H9 (cell line): Measurements from ENCODE around the gene RPRD1B. TPM values are rescaled to one million over a fixed set of nuclear protein-coding genes. Genes with fewer than 3 reads are reported as not detected.

Experiments
- DNase-seq: peaks from one replicate; pipeline ENCODE4 v3.0.0-alpha.2; 2017
- H2AFZ ChIP-seq: one replicate; pipeline ENCODE4 v1.6.1; 2013; ENCODE audit warnings: mild to moderate bottlenecking, low read length, control low read depth, moderate library complexity
- H2AK5ac ChIP-seq: 2 replicates; pipeline ENCODE4 v1.6.1; 2013; ENCODE audit warnings: low read length, control low read depth, mixed read lengths; ENCODE audit not compliant: insufficient read length
- H2BK120ac ChIP-seq: one replicate; pipeline ENCODE4 v1.6.1; 2013; ENCODE audit warnings: low read depth, mild to moderate bottlenecking, low read length, control low read depth, inconsistent platforms; ENCODE audit not compliant: poor library complexity, severe bottlenecking
- H2BK12ac ChIP-seq: 2 replicates; pipeline ENCODE4 v1.6.1; 2013; ENCODE audit warnings: low read length, control low read depth, mixed read lengths, low read depth; ENCODE audit not compliant: insufficient read length
- H2BK15ac ChIP-seq: 2 replicates; pipeline ENCODE4 v1.6.1; 2013; ENCODE audit warnings: low read depth, low read length, control low read depth
- H2BK20ac ChIP-seq: one replicate; pipeline ENCODE4 v1.6.1; 2013; ENCODE audit warnings: low read depth, mild to moderate bottlenecking, low read length, control low read depth, inconsistent platforms; ENCODE audit not compliant: poor library complexity, severe bottlenecking
- H2BK5ac ChIP-seq: 2 replicates; pipeline ENCODE4 v1.6.1; 2013; ENCODE audit warnings: low read length, control low read depth, mixed read lengths; ENCODE audit not compliant: insufficient read length
- H3K14ac ChIP-seq: 2 replicates; pipeline ENCODE4 v1.6.1; 2013; ENCODE audit warnings: low read length, control low read depth; ENCODE audit not compliant: insufficient read depth
- H3K18ac ChIP-seq: 2 replicates; pipeline ENCODE4 v1.6.1; 2013; ENCODE audit warnings: low read depth, mild to moderate bottlenecking, mixed read lengths, low read length, control low read depth; ENCODE audit not compliant: insufficient read length
- H3K23ac ChIP-seq: 2 replicates; pipeline ENCODE4 v1.6.1; 2013; ENCODE audit warnings: low read length, control low read depth, mixed read lengths, low read depth; ENCODE audit not compliant: insufficient read length
- H3K23me2 ChIP-seq: 2 replicates; pipeline ENCODE4 v1.6.1; 2013; ENCODE audit warnings: low read depth, mild to moderate bottlenecking, mixed read lengths, low read length, control low read depth; ENCODE audit not compliant: insufficient read length, poor library complexity, severe bottlenecking
- H3K27ac ChIP-seq: 2 replicates; pipeline ENCODE4 v1.5.1; 2013; ENCODE audit warnings: low read length, control low read depth, mixed read lengths, low read depth; ENCODE audit not compliant: insufficient read length
- H3K27me3 ChIP-seq: 2 replicates; pipeline ENCODE4 v1.6.1; 2013; ENCODE audit warnings: low read length, control low read depth, inconsistent platforms; ENCODE audit not compliant: insufficient read depth
- H3K4ac ChIP-seq: 2 replicates; pipeline ENCODE4 v1.6.1; 2013; ENCODE audit warnings: low read depth, mild to moderate bottlenecking, control low read depth, inconsistent platforms, low read length, moderate library complexity
- H3K4me1 ChIP-seq: 2 replicates; pipeline ENCODE4 v1.6.1; 2013; ENCODE audit warnings: low read length, control low read depth, inconsistent platforms; ENCODE audit not compliant: insufficient read depth
- H3K4me2 ChIP-seq: 2 replicates; pipeline ENCODE4 v1.6.1; 2013; ENCODE audit warnings: low read length, control low read depth, mixed read lengths; ENCODE audit not compliant: insufficient read length, insufficient read depth
- H3K56ac ChIP-seq: 2 replicates; pipeline ENCODE4 v1.6.1; 2013; ENCODE audit warnings: low read depth, mild to moderate bottlenecking, mixed read lengths, low read length, control low read depth; ENCODE audit not compliant: insufficient read length
- H3K79me1 ChIP-seq: 2 replicates; pipeline ENCODE4 v1.6.1; 2013; ENCODE audit warnings: low read depth, mild to moderate bottlenecking, moderate library complexity, low read length, control low read depth, inconsistent platforms; ENCODE audit not compliant: insufficient read depth, poor library complexity, severe bottlenecking
- H3K79me2 ChIP-seq: 2 replicates; pipeline ENCODE4 v1.6.1; 2013; ENCODE audit warnings: low read length, control low read depth, inconsistent platforms; ENCODE audit not compliant: insufficient read depth
- H3K9ac ChIP-seq: 2 replicates; pipeline ENCODE4 v1.6.1; 2013; ENCODE audit warnings: low read length, control low read depth, mixed read lengths; ENCODE audit not compliant: insufficient read length; ENCODE audit errors: extremely low read depth
- H3K9me3 ChIP-seq: one replicate; pipeline ENCODE4 v1.6.1; 2013; ENCODE audit warnings: low read depth, low read length, inconsistent platforms; ENCODE audit not compliant: control insufficient read depth
- H3T11ph ChIP-seq: one replicate; pipeline ENCODE4 v1.6.1; 2013; ENCODE audit warnings: mild to moderate bottlenecking, low read length, control low read depth, inconsistent platforms
- H4K20me1 ChIP-seq: one replicate; pipeline ENCODE4 v1.6.1; 2013; ENCODE audit not compliant: control insufficient read depth, insufficient read length, insufficient read depth
- H4K5ac ChIP-seq: 2 replicates; pipeline ENCODE4 v1.6.1; 2013; ENCODE audit warnings: low read depth, mild to moderate bottlenecking, mixed read lengths, low read length, control low read depth; ENCODE audit not compliant: insufficient read length
- H4K8ac ChIP-seq: replicated peaks from 2 replicates; pipeline ENCODE4 v1.6.1; 2013; ENCODE audit warnings: low read length, control low read depth, mixed read lengths, low read depth; ENCODE audit not compliant: insufficient read length
- H4K91ac ChIP-seq: 2 replicates; pipeline ENCODE4 v1.6.1; 2013; ENCODE audit warnings: low read depth, mild to moderate bottlenecking, moderate library complexity, mixed read lengths, low read length, control low read depth; ENCODE audit not compliant: insufficient read length
- H3K27ac Mint-ChIP-seq, 3 experiments: 2 replicates in 2 of 3; 3 replicates in 1 of 3; pipeline ENCODE4 v1.8.0; 2020 to 2021; ENCODE audit warnings: mixed read lengths in 3 of 3, mild to moderate bottlenecking in 1 of 3, moderate library complexity in 1 of 3
- H3K27me3 Mint-ChIP-seq: 2 replicates; pipeline ENCODE4 v1.8.0; 2021; ENCODE audit warnings: low read depth, mild to moderate bottlenecking, moderate library complexity, mixed read lengths
- H3K36me3 Mint-ChIP-seq, 3 experiments: 2 replicates in 2 of 3; 3 replicates in 1 of 3; pipeline ENCODE4 v1.8.0; 2020 to 2021; ENCODE audit warnings: low read depth in 3 of 3, mixed read lengths in 3 of 3; ENCODE audit not compliant: insufficient read depth in 1 of 3
- H3K4me1 Mint-ChIP-seq, 2 experiments: 2 replicates each; pipeline ENCODE4 v1.8.0; 2020; ENCODE audit warnings: mixed read lengths in 2 of 2
- H3K4me3 Mint-ChIP-seq, 2 experiments: 2 replicates in 1 of 2; 3 replicates in 1 of 2; pipeline ENCODE4 v1.8.0; 2020 to 2021; ENCODE audit warnings: mild to moderate bottlenecking in 2 of 2, mixed read lengths in 2 of 2, moderate library complexity in 1 of 2
- H3K9me3 Mint-ChIP-seq, 2 experiments: 2 replicates in 1 of 2; 3 replicates in 1 of 2; pipeline ENCODE4 v1.8.0; 2020; ENCODE audit warnings: mild to moderate bottlenecking in 2 of 2, mixed read lengths in 2 of 2, moderate library complexity in 1 of 2
- CTCF ChIP-seq: fragments of 200-600 bp; sonication (generic); conservative IDR thresholded peaks from 3 replicates; pipeline ENCODE4 v1.8.0; 2021; ENCODE audit warnings: antibody characterized with exemption, mild to moderate bottlenecking
- WGBS: extraction: QIAGEN DNeasy Blood & Tissue Kit; methylation state at CpG from one replicate; pipeline ENCODE4 v1.1.7; 2013; ENCODE audit warnings: missing lambda C conversion rate, low lambda C conversion rate, mixed read lengths; ENCODE audit not compliant: insufficient read length; ENCODE audit errors: extremely low coverage; 5-methylcytosine and 5-hydroxymethylcytosine counted together
- total RNA-seq: library from RNA; stranded (reverse); gene quantifications from 2 replicates; pipeline ENCODE4 v1.2.1, GENCODE V29; 2021

RPRD1B gene
- total RNA-seq, 1 experiment from 2014 or later: 34.3 TPM

GRCh38 chr20:38034108-38034649, 633 bp downstream of the RPRD1B start:
- no CpG with 5 or more reads among the region's 14 CpGs for WGBS
- TF ChIP-seq CTCF: no peak
- Histone ChIP-seq H3K79me1 (peaks cover 19% of the 10 kb centered on the region), H2BK12ac (no peak overlapping the region), H3K27me3 (no peaks in the 10 kb centered on the region), H3K4me2 (peak overlapping the region; percentile 74), H2BK15ac (no peak overlapping the region), H3K23me2 (peaks cover 11% of the 10 kb centered on the region), H3K27ac (no peak overlapping the region), H4K91ac (no peak overlapping the region), H3K56ac (no peak overlapping the region), H4K20me1 (no peaks in the 10 kb centered on the region), H3K18ac (peak overlapping the region; percentile 15), H4K8ac (no peak overlapping the region), H3T11ph (no peak overlapping the region), H3K14ac (peak overlapping the region; percentile 100), H3K4me1 (no peaks in the 10 kb centered on the region; the same call in 1 of the 2 replicates), H2BK20ac (no peak overlapping the region), H3K4ac (peak overlapping the region; percentile 50; the same call in 1 of the 2 replicates), H4K5ac (no peak overlapping the region), H3K79me2 (peaks cover 27% of the 10 kb centered on the region; the same call in 1 of the 2 replicates), H2AK5ac (no peak overlapping the region), H3K23ac (peak overlapping the region; percentile 10), H2BK120ac (no peak overlapping the region), H2AFZ (no peak overlapping the region), H2BK5ac (no peak overlapping the region), H3K9me3 (no peaks in the 10 kb centered on the region), H3K9ac (peak overlapping the region; percentile 93)
- peaks cover 32 to 42% of the 10 kb centered on the region in 2 experiments for H3K4me1 Mint-ChIP-seq
- H3K27ac Mint-ChIP-seq: peak overlapping the region; percentile 83 to 100 (median 99)
- H3K27me3 Mint-ChIP-seq: no peaks in the 10 kb centered on the region
- peaks cover 0 to 1% of the 10 kb centered on the region in 2 experiments; a peak in 3 of 5 replicates for H3K9me3 Mint-ChIP-seq
- H3K36me3 Mint-ChIP-seq: peaks cover 20 to 38% (median 27%) of the 10 kb centered on the region in 3 experiments
- H3K4me3 Mint-ChIP-seq: peak overlapping the region; percentile 96 to 97
- DNase-seq: no peak
